Hematopoietic multipotent progenitor cell treated with erythropoietin and hydrocortisone succinate and interleukin-3 and kit ligand, for 15 days (in vitro differentiated cells): Measurements from ENCODE around the gene ANXA1.

Experiments used
- DNase-seq: peaks from one replicate; pipeline ENCODE4 v3.0.0-alpha.2; 2015; ENCODE audit warnings: low spot score

Gene ANXA1

GRCh38 chr9:73210886-73211666 lies 59.4 kb downstream of the ANXA1 start:
- DNase-seq, result no peak

- DNase-seq, result no peak
Measured at GRCh38 chr9:73213300-73213699, 61.6 kb downstream of the ANXA1 start.

- no peak for DNase-seq
Measured at GRCh38 chr9:73215249-73215648, 63.6 kb downstream of the ANXA1 start.

GRCh38 chr9:73216100-73216499 lies 64.4 kb downstream of the ANXA1 start:
- DNase-seq, result no peak
